Measurements from ENCODE around the gene ADAMTS9. TPM values are rescaled to one million over a fixed set of nuclear protein-coding genes. Genes with fewer than 3 reads are reported as not detected.

Gene ADAMTS9
- total RNA-seq, 1 experiment from 2014 or later, result 0.46 TPM

DNA sequence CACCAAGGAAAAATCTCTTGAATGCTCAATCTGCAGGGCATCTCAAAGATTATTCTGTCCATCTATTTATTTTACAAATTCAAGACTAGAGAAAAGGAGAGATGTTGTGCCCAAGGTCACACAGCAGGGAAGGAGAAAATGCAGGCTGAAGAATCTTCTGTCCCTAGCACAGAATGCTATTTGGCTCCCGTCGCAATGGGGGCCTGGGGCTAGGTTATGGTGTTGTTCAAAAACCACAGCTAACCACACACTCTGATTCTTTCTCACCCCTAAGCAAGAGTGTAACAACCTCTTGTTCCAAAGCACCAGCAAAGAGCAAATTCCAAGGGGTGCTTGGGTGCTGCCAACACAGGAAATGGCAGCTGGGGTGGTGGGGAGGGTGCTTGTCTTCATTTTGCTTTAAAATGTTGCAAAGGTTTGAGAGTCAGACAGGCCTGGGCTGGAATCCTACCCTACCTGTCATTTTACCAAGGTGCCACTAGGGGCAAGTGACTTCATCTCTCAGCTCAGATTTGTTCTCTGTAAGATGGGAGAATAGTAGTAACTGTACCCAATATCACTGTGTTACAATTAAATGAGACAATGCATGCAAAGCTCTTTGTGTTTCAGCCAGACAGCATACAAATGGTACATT, 112.5 kb downstream of the ADAMTS9 start:
- Mint-ChIP-seq H3K27ac (no peak overlapping the region), H3K4me1 (peaks cover 9% of the 10 kb centered on the region in 2 experiments; a peak in 3 of 4 replicates), H3K4me3 (no peak overlapping the region), H3K9me3 (no peaks in the 10 kb centered on the region), H3K36me3 (ENCODE audit: insufficient read depth in 1 of 3, low read depth in 3 of 3) (no peaks in the 10 kb centered on the region), H3K27me3 (ENCODE audit: low read depth) (no peaks in the 10 kb centered on the region)
- H3K79me1 ChIP-seq (ENCODE audit: insufficient read depth, low read depth, low read length, poor library complexity, severe bottlenecking), result no peaks in the 10 kb centered on the region
- no peak overlapping the region for H3K4me2 ChIP-seq (ENCODE audit: insufficient read depth, insufficient read length, low read length)
- H2AK5ac ChIP-seq (ENCODE audit: insufficient read length, low read length), result no peak overlapping the region
- H3K14ac ChIP-seq (ENCODE audit: insufficient read depth, low read length), result no peak overlapping the region
- H3K27ac ChIP-seq (ENCODE audit: insufficient read length, low read depth, low read length), result no peak overlapping the region
- WGBS (ENCODE audit: extremely low coverage, insufficient read length, low lambda C conversion rate), result no CpG with 5 or more reads among the region's 2 CpGs
- no peak overlapping the region for H3K4ac ChIP-seq (ENCODE audit: low read depth, low read length)
- H4K20me1 ChIP-seq (ENCODE audit: control insufficient read depth, insufficient read depth, insufficient read length), result no peaks in the 10 kb centered on the region
- no peak overlapping the region for H4K91ac ChIP-seq (ENCODE audit: insufficient read length, low read depth, low read length)
- DNase-seq, result peak; percentile 55
- H3K18ac ChIP-seq (ENCODE audit: insufficient read length, low read depth, low read length), result no peak overlapping the region
- no peak overlapping the region for H3T11ph ChIP-seq (ENCODE audit: low read length)
- no peaks in the 10 kb centered on the region for H3K9me3 ChIP-seq (ENCODE audit: control insufficient read depth, low read depth, low read length)
- H3K23me2 ChIP-seq (ENCODE audit: insufficient read length, low read depth, low read length, poor library complexity, severe bottlenecking), result no peaks in the 10 kb centered on the region
- H3K9ac ChIP-seq (ENCODE audit: extremely low read depth, insufficient read length, low read length), result no peak overlapping the region
- TF ChIP-seq, protein P1, sequence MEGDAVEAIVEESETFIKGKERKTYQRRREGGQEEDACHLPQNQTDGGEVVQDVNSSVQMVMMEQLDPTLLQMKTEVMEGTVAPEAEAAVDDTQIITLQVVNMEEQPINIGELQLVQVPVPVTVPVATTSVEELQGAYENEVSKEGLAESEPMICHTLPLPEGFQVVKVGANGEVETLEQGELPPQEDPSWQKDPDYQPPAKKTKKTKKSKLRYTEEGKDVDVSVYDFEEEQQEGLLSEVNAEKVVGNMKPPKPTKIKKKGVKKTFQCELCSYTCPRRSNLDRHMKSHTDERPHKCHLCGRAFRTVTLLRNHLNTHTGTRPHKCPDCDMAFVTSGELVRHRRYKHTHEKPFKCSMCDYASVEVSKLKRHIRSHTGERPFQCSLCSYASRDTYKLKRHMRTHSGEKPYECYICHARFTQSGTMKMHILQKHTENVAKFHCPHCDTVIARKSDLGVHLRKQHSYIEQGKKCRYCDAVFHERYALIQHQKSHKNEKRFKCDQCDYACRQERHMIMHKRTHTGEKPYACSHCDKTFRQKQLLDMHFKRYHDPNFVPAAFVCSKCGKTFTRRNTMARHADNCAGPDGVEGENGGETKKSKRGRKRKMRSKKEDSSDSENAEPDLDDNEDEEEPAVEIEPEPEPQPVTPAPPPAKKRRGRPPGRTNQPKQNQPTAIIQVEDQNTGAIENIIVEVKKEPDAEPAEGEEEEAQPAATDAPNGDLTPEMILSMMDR (conservative IDR thresholded peaks at IDR 0.05), result peak; percentile 76
- H2AFZ ChIP-seq (ENCODE audit: low read length), result no peak overlapping the region
- H3K56ac ChIP-seq (ENCODE audit: insufficient read length, low read depth, low read length), result no peak overlapping the region
- peaks cover 3% of the 10 kb centered on the region; the same call in 1 of the 2 replicates for H3K4me1 ChIP-seq (ENCODE audit: insufficient read depth, low read length)
- no peaks in the 10 kb centered on the region for H3K79me2 ChIP-seq (ENCODE audit: insufficient read depth, low read length)
- H2BK20ac ChIP-seq (ENCODE audit: low read depth, low read length, poor library complexity, severe bottlenecking), result no peak overlapping the region
- no peaks in the 10 kb centered on the region for H3K27me3 ChIP-seq (ENCODE audit: insufficient read depth, low read length)
- no peak overlapping the region for H4K8ac ChIP-seq (replicated peaks; ENCODE audit: insufficient read length, low read depth, low read length)
- no peak overlapping the region for H2BK5ac ChIP-seq (ENCODE audit: insufficient read length, low read length)
- H2BK12ac ChIP-seq (ENCODE audit: insufficient read length, low read depth, low read length), result no peak overlapping the region
- H3K23ac ChIP-seq (ENCODE audit: insufficient read length, low read depth, low read length), result no peak overlapping the region
- H2BK120ac ChIP-seq (ENCODE audit: low read depth, low read length, poor library complexity, severe bottlenecking), result no peak overlapping the region
- H4K5ac ChIP-seq (ENCODE audit: insufficient read length, low read depth, low read length), result no peak overlapping the region
- no peak overlapping the region for H2BK15ac ChIP-seq (ENCODE audit: low read depth, low read length)
